ENCODE results near the gene INSIG2. TPM values are rescaled to one million over a fixed set of nuclear protein-coding genes. Genes with fewer than 3 reads are reported as not detected.

The INSIG2 gene
- total and polyA plus RNA-seq, 2 experiments from 2014 or later = 8.1 to 15.1 TPM

- TF ChIP-seq ETS1 (IDR thresholded peaks at IDR 0.05) (no peak), JUNB (IDR thresholded peaks at IDR 0.05; ENCODE audit: unreplicated experiment) (no peak), CREB1 (CRISPR knock-in tag; IDR thresholded peaks at IDR 0.05; ENCODE audit: low read depth) (no peak), CTCF (conservative IDR thresholded peaks at IDR 0.05; ENCODE audit: low read depth in 2 of 2) (no peak), REST (IDR thresholded peaks at IDR 0.05; ENCODE audit: unreplicated experiment) (no peak), NANOG (IDR thresholded peaks at IDR 0.05; ENCODE audit: borderline replicate concordance) (no peak), POLR2AphosphoS5 (IDR thresholded peaks at IDR 0.05; ENCODE audit: low read depth) (no peak)
Measured at GRCh38 chr2:118094503-118094902, 6.2 kb downstream of the INSIG2 start (continued).

- Histone ChIP-seq H3K79me2 (replicated peaks; ENCODE audit: insufficient read depth) (peaks cover 46% of the 10 kb centered on the region), H3F3A (replicated peaks; ENCODE audit: low read depth) (no peaks in the 10 kb centered on the region), H3K27ac (ENCODE audit: low read depth) (no peak overlapping the region), H2AFZ (no peak overlapping the region), H3K4me3 (no peak overlapping the region), H3K4me2 (0 out of 2 replicates have a peak overlapping the region, but pooled peaks have one; percentile 7), H3K27me3 (ENCODE audit: insufficient read depth) (no peaks in the 10 kb centered on the region), H4K20me1 (replicated peaks; ENCODE audit: insufficient read depth) (no peaks in the 10 kb centered on the region), H3K36me3 (ENCODE audit: insufficient read depth) (no peaks in the 10 kb centered on the region), H3K9me2 (ENCODE audit: insufficient read depth) (no peaks in the 10 kb centered on the region), H3K4me1 (ENCODE audit: insufficient read depth) (peaks cover 12% of the 10 kb centered on the region)
- Mint-ChIP-seq H3K27me3 (ENCODE audit: insufficient read depth, low read depth, poor library complexity) (peaks cover 2% of the 10 kb centered on the region), H3K9me3 (no peaks in the 10 kb centered on the region), H3K27ac (no peak overlapping the region; the same call in 1 of the 2 replicates), H3K36me3 (ENCODE audit: low read depth) (peaks cover 2% of the 10 kb centered on the region; the same call in 1 of the 3 replicates), H3K4me1 (peaks cover 11% of the 10 kb centered on the region), H3K4me3 (no peak overlapping the region)
- DNase-seq (ENCODE audit: low spot score) (no peak), ATAC-seq (no peak)
- no peak for TF ChIP-seq ZNF114 (CRISPR knock-in tag; IDR thresholded peaks at IDR 0.05)
- no peak for TF ChIP-seq ZNF331 (CRISPR knock-in tag; IDR thresholded peaks at IDR 0.05; ENCODE audit: low read depth)
- TF ChIP-seq REST (IDR thresholded peaks at IDR 0.05; ENCODE audit: unreplicated experiment) = no peak
- TF ChIP-seq STAT1 (IDR thresholded peaks at IDR 0.05; ENCODE audit: unreplicated experiment) = no peak
- no peak for TF ChIP-seq NANOG (IDR thresholded peaks at IDR 0.05; ENCODE audit: borderline replicate concordance)
- no peak for TF ChIP-seq JUNB (IDR thresholded peaks at IDR 0.05; ENCODE audit: unreplicated experiment)
Measured at GRCh38 chr2:118095610-118096009, 7.3 kb downstream of the INSIG2 start.

Measured in GM23338 (cell line).